ENCODE results near the gene DCLK1.

GRCh38 chr13:35784286-35784951, 346.8 kb downstream of the DCLK1 start:
- TF ChIP-seq CTCF (IDR thresholded peaks at IDR 0.05) (no peak), POLR2A (IDR thresholded peaks at IDR 0.05) (no peak)
